ENCODE measurements around the gene PLD4. TPM values are rescaled to one million over a fixed set of nuclear protein-coding genes. Genes with fewer than 3 reads are reported as not detected.

Gene PLD4
- total and polyA plus RNA-seq, 2 of the 8 experiments (the other 6 are each of a cell fraction or from before 2014, with no cell fraction given) = 0.05 TPM; not detected in 1

DNA sequence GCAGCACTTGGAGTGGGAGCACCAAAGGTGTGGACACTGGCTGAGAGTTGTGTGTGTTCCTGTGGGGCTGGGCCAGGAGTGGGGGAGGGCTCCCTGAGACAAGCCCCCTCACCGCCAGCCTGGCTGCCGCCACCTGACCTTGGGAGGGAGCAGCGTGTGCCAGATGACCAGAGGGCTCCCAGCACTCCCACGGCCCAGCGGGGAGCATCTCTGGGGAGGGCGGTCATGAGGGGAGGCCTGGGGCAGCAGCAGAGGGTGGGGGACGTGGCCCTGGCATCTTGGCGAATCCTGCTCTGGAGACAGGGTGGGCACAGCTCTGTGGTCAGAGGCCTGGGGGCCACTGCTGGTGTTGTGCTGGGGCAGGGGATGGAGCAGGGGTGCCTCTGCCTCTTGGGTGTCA, 48.9 kb upstream of the PLD4 start:
- FAIRE-seq = no peak
- no peak overlapping the region for H3K56ac ChIP-seq (replicated peaks; ENCODE audit: insufficient read length, low read depth, low read length)
- H3K23ac ChIP-seq (ENCODE audit: insufficient read length) = no peak overlapping the region

More for the DNA sequence above, 48.9 kb upstream of the PLD4 start:
- Histone ChIP-seq H3K4me3 (ENCODE audit: extremely low read depth in 1 of 4, insufficient read depth in 2 of 4, low read depth in 3 of 4, low read length in 4 of 4) (no peak overlapping the region), H2AFZ (ENCODE audit: low read length) (no peak overlapping the region), H2BK5ac (ENCODE audit: low read depth, low read length) (peak overlapping the region; percentile 73), H3K9me3 (ENCODE audit: insufficient read depth in 2 of 2, low read depth in 1 of 2, low read length in 1 of 2) (no peaks in the 10 kb centered on the region), H3K79me1 (ENCODE audit: low read depth, low read length) (peaks cover 16% of the 10 kb centered on the region), H2BK120ac (replicated peaks; ENCODE audit: low read depth, low read length) (no peak overlapping the region), H4K8ac (ENCODE audit: extremely low read depth, insufficient read depth, low read length) (peak overlapping the region; percentile 41; the same call in 1 of the 2 replicates), H3K27ac (ENCODE audit: low read depth, low read length) (no peak overlapping the region), H2BK20ac (ENCODE audit: low read length) (0 out of 2 replicates have a peak overlapping the region, but pooled peaks have one; percentile 90), H3K27me3 (replicated peaks in 1 of 4; ENCODE audit: control insufficient read depth in 3 of 4, extremely low read depth in 1 of 4, insufficient read depth in 3 of 4, low read length in 3 of 4) (no peaks in the 10 kb centered on the region), H4K5ac (ENCODE audit: insufficient read length, low read depth, low read length) (no peak overlapping the region), H3K14ac (ENCODE audit: insufficient read length) (no peak overlapping the region), H3K18ac (ENCODE audit: extremely low read depth, low read length) (peak overlapping the region; percentile 19; the same call in 1 of the 2 replicates), H3K9ac (replicated peaks in 1 of 4; ENCODE audit: extremely low read depth in 1 of 4, low read depth in 3 of 4, low read length in 3 of 4) (no peak overlapping the region), H4K20me1 (replicated peaks in 1 of 2; ENCODE audit: control insufficient read depth in 1 of 2, insufficient read depth in 2 of 2, low read length in 2 of 2) (peaks cover 18 to 34% of the 10 kb centered on the region in 2 experiments), H2BK12ac (ENCODE audit: low read depth, low read length) (peak overlapping the region; percentile 95; the same call in 1 of the 2 replicates), H3K4ac (replicated peaks; ENCODE audit: insufficient read length, low read depth, low read length) (peak overlapping the region; percentile 32), H3K36me3 (ENCODE audit: control insufficient read depth in 2 of 4, insufficient read depth in 4 of 4, low read length in 3 of 4) (peaks cover 0 to 6% (median 4%) of the 10 kb centered on the region in 4 experiments; a peak in 4 of 8 replicates), H3K23me2 (ENCODE audit: low read depth, low read length) (peaks cover 6% of the 10 kb centered on the region; the same call in 1 of the 2 replicates), H2AK5ac (ENCODE audit: low read depth, low read length) (peak overlapping the region; percentile 70; the same call in 1 of the 2 replicates), H2BK15ac (ENCODE audit: low read length) (peak overlapping the region; percentile 92; the same call in 1 of the 2 replicates), H3K4me2 (ENCODE audit: insufficient read depth in 1 of 2, low read depth in 2 of 2, low read length in 2 of 2) (no peak overlapping the region), H3K4me1 (replicated peaks in 1 of 4; ENCODE audit: control insufficient read depth in 3 of 4, insufficient read depth in 4 of 4, low read length in 3 of 4) (peaks cover 0 to 25% (median 17%) of the 10 kb centered on the region in 4 experiments; a peak in 6 of 7 replicates), H4K91ac (replicated peaks; ENCODE audit: insufficient read length, low read length) (no peak overlapping the region), H3K79me2 (ENCODE audit: control insufficient read depth in 1 of 2, insufficient read depth in 2 of 2, low read length in 2 of 2) (peaks cover 0 to 9% of the 10 kb centered on the region in 2 experiments; a peak in 1 of 4 replicates)
- ChIA-PET POLR2A (ENCODE audit: partially characterized antibody) (interaction anchor here (0.9 to 1.3 kb wide), 3 partner anchors 9 to 19 kb away, joined by 3 to 5 read pairs (median 4); no protein-coding TSS in a partner anchor), CTCF (ENCODE audit: partially characterized antibody) (interaction anchor here (1.4 to 1.5 kb wide), 2 partner anchors 47 to 55 kb away, joined by 3 read pairs; no protein-coding TSS in a partner anchor)
- no peak for TF ChIP-seq TAF7 (optimal IDR thresholded peaks at IDR 0.05; ENCODE audit: borderline replicate concordance, low read depth, low read length)
- TF ChIP-seq RBBP5 (IDR thresholded peaks at IDR 0.05; ENCODE audit: borderline replicate concordance, low read depth, low read length) = no peak
- TF ChIP-seq BACH1 (IDR thresholded peaks at IDR 0.05; ENCODE audit: low read length) = no peak
- no peak for TF ChIP-seq ZNF274 (IDR thresholded peaks at IDR 0.05; ENCODE audit: borderline replicate concordance, extremely low read depth, low read length)
- no peak for DNase-seq (ENCODE audit: low read depth in 1 of 2, low spot score in 2 of 2)
- no CpG with 5 or more reads among the region's 8 CpGs for WGBS, 2 experiments (ENCODE audit: extremely low coverage in 1 of 2, insufficient coverage in 1 of 2, insufficient read length in 1 of 2, insufficient replicate concordance in 2 of 2, low coverage in 1 of 2, low lambda C conversion rate in 2 of 2, missing lambda C conversion rate in 1 of 2)

Measured in H1 (cell line).